MCF 10A (cell line): ENCODE measurements around the gene PGK2. TPM values are rescaled to one million over a fixed set of nuclear protein-coding genes. Genes with fewer than 3 reads are reported as not detected.

Source experiments
- BruUV-seq: library from RNA; stranded (reverse); fragments of 400-500 nt; replicated peaks from 2 replicates; lab custom pipeline; 2021; lab: Mats Ljungman, UMichigan
- CTCF ChIA-PET: fragments of 300-600 bp; sonication (Branson Sonifier 250); formaldehyde crosslinking; extraction: SDS; loops from one replicate; lab custom pipeline; 2021; ENCODE audit warnings: antibody characterized with exemption, inconsistent platforms; lab: Yijun Ruan, JAX
- POLR2A ChIA-PET: fragments of 300-600, 350-650 bp; sonication (Branson Sonifier 250); formaldehyde crosslinking; extraction: SDS; loops from one replicate; lab custom pipeline; 2020; ENCODE audit warnings: antibody characterized with exemption, inconsistent platforms; lab: Yijun Ruan, JAX
- DNase-seq: peaks from one replicate; pipeline ENCODE4 v3.0.0-alpha.2; 2018; ENCODE audit not compliant: unreplicated experiment
- H3K27ac Mint-ChIP-seq: one replicate; pipeline ENCODE4 v1.8.0; 2022; ENCODE audit warnings: mild to moderate bottlenecking, low read depth, mixed read lengths; ENCODE audit not compliant: unreplicated experiment
- H3K27me3 Mint-ChIP-seq: one replicate; pipeline ENCODE4 v1.8.0; 2022; ENCODE audit warnings: mixed read lengths; ENCODE audit not compliant: insufficient read depth, unreplicated experiment
- H3K36me3 Mint-ChIP-seq: one replicate; pipeline ENCODE4 v1.8.0; 2022; ENCODE audit warnings: mild to moderate bottlenecking, moderate library complexity, mixed read lengths; ENCODE audit not compliant: insufficient read depth, unreplicated experiment
- H3K4me1 Mint-ChIP-seq: one replicate; pipeline ENCODE4 v1.8.0; 2022; ENCODE audit warnings: mixed read lengths; ENCODE audit not compliant: insufficient read depth, unreplicated experiment
- H3K4me3 Mint-ChIP-seq: one replicate; pipeline ENCODE4 v1.8.0; 2022; ENCODE audit warnings: mild to moderate bottlenecking, moderate library complexity, mixed read lengths; ENCODE audit not compliant: unreplicated experiment
- H3K9me3 Mint-ChIP-seq: one replicate; pipeline ENCODE4 v1.8.0; 2022; ENCODE audit warnings: mixed read lengths; ENCODE audit not compliant: unreplicated experiment
- intact Hi-C: fragments of 100-400 bp; cut with micrococcal nuclease; formaldehyde crosslinking; loops from 2 replicates; pipeline ENCODE4 v1.14.1; 2022
- total RNA-seq: library from RNA; stranded (reverse); gene quantifications from 2 replicates; pipeline ENCODE4 v1.2.3, GENCODE V29; 2022
- TF ChIP-seq, protein P1 (sequence below): fragments of 200-600 bp; IDR thresholded peaks from one replicate; pipeline ENCODE4 v1.8.0; 2022; ENCODE audit warnings: antibody characterized with exemption, mild to moderate bottlenecking; ENCODE audit not compliant: unreplicated experiment

Gene PGK2
- total RNA-seq, 1 experiment from 2014 or later: not detected

GRCh38 chr6:49815166-49815565, 28.1 kb upstream of the PGK2 start:
- H3K27ac Mint-ChIP-seq: no peak overlapping the region
- intact Hi-C loops: no loop called here
- no peaks in the 10 kb centered on the region for H3K36me3 Mint-ChIP-seq
- no peak for DNase-seq
- H3K9me3 Mint-ChIP-seq: no peaks in the 10 kb centered on the region
- TF ChIP-seq, protein P1, sequence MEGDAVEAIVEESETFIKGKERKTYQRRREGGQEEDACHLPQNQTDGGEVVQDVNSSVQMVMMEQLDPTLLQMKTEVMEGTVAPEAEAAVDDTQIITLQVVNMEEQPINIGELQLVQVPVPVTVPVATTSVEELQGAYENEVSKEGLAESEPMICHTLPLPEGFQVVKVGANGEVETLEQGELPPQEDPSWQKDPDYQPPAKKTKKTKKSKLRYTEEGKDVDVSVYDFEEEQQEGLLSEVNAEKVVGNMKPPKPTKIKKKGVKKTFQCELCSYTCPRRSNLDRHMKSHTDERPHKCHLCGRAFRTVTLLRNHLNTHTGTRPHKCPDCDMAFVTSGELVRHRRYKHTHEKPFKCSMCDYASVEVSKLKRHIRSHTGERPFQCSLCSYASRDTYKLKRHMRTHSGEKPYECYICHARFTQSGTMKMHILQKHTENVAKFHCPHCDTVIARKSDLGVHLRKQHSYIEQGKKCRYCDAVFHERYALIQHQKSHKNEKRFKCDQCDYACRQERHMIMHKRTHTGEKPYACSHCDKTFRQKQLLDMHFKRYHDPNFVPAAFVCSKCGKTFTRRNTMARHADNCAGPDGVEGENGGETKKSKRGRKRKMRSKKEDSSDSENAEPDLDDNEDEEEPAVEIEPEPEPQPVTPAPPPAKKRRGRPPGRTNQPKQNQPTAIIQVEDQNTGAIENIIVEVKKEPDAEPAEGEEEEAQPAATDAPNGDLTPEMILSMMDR: no peak
- ChIA-PET CTCF (interaction anchor here (0.7 kb wide), 1 partner anchor 193 kb away, joined by 4 read pairs; no protein-coding TSS in a partner anchor), POLR2A (interaction anchor here (1.1 kb wide), 1 partner anchor 13 kb away, joined by 4 read pairs; no protein-coding TSS in a partner anchor)
- no peaks in the 10 kb centered on the region for H3K27me3 Mint-ChIP-seq
- H3K4me1 Mint-ChIP-seq: no peaks in the 10 kb centered on the region
- BruUV-seq: no TSS peak
- no peak overlapping the region for H3K4me3 Mint-ChIP-seq

- Mint-ChIP-seq H3K4me3 (no peak overlapping the region), H3K36me3 (no peaks in the 10 kb centered on the region), H3K9me3 (no peaks in the 10 kb centered on the region), H3K27ac (no peak overlapping the region), H3K27me3 (no peaks in the 10 kb centered on the region), H3K4me1 (no peaks in the 10 kb centered on the region)
- TF ChIP-seq, protein P1: no peak
- DNase-seq: no peak
- ChIA-PET POLR2A (interaction anchor here (0.6 to 1.1 kb wide), 2 partner anchors 9 to 1394 kb away, joined by 3 read pairs; no protein-coding TSS in a partner anchor), CTCF (interaction anchor here (1.6 kb wide), 1 partner anchor 10 kb away, joined by 4 read pairs; no protein-coding TSS in a partner anchor)
- BruUV-seq: no TSS peak
- intact Hi-C loops: no loop called here
Observed at GRCh38 chr6:49813248-49813647, 26.2 kb upstream of the PGK2 start.

- intact Hi-C loops: no loop called here
- CTCF ChIA-PET: no interaction called here
- H3K4me3 Mint-ChIP-seq: no peak overlapping the region
- no peak for DNase-seq
- no peaks in the 10 kb centered on the region for H3K9me3 Mint-ChIP-seq
- POLR2A ChIA-PET: no interaction called here
- no peaks in the 10 kb centered on the region for H3K27me3 Mint-ChIP-seq
- TF ChIP-seq, protein P1: no peak
- no peak overlapping the region for H3K27ac Mint-ChIP-seq
- BruUV-seq: no TSS peak
- no peaks in the 10 kb centered on the region for H3K36me3 Mint-ChIP-seq
- no peaks in the 10 kb centered on the region for H3K4me1 Mint-ChIP-seq
Observed at GRCh38 chr6:49806145-49806544, 19.1 kb upstream of the PGK2 start.

- Mint-ChIP-seq H3K4me1 (no peaks in the 10 kb centered on the region), H3K36me3 (no peaks in the 10 kb centered on the region), H3K9me3 (no peaks in the 10 kb centered on the region), H3K4me3 (no peak overlapping the region), H3K27ac (no peak overlapping the region), H3K27me3 (no peaks in the 10 kb centered on the region)
- ChIA-PET CTCF (interaction anchor here (0.7 kb wide), 1 partner anchor 19 kb away, joined by 4 read pairs; no protein-coding TSS in a partner anchor), POLR2A (no interaction called here)
- intact Hi-C loops: no loop called here
- TF ChIP-seq, protein P1: no peak
- no peak for DNase-seq
- BruUV-seq: no TSS peak
Observed at GRCh38 chr6:49805246-49805645, 18.2 kb upstream of the PGK2 start.
